Adrenal gland (tissue), 5 donors: ENCODE data around the gene CYP26C1.

ENCODE experiments used
- CTCF ChIP-seq, 6 experiments: fragments of 450-650 bp in 4 of 6; fragments of 200-600 bp in 2 of 6; sonication (generic) in 1 of 6; IDR thresholded peaks; 1 replicate in 5 of 6; 2 replicates in 1 of 6; pipeline versions ENCODE4 v1.5.1 to v1.8.0; 2016 to 2021; ENCODE audit warnings: antibody characterized with exemption in 6 of 6, mild to moderate bottlenecking in 2 of 6, moderate library complexity in 1 of 6
- POLR2A ChIP-seq, 2 donors: fragments of 450-650 bp; IDR thresholded peaks; one replicate each; pipeline ENCODE4 v1.6.1; 2017; ENCODE audit warnings: antibody characterized with exemption in 2 of 2, mild to moderate bottlenecking in 2 of 2, moderate library complexity in 1 of 2
- donor health status: DM: no; HTN: no; CAD: no.

DNA sequence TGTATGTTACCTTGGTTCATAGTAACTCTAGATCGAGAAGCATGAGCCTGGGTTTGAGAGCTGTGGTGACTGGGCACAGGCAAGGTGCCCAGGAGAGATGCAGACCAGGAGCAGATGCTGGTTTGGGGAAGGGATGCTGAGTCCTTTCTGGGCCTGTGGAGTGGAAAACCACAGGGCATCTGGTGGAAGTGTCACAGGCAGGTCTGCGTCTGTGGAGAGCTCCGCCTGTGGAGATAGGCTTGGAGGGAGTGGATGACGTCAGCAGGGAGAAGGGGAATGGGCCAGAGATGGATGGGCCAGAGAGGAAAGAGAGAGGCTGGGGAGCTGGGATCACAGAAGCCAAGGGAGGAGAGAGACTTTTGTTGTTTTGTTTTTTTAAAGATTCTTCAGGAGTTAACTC lies 27.9 kb downstream of the CYP26C1 start:
- TF ChIP-seq CTCF (IDR thresholded peaks at IDR 0.05) (no peak), POLR2A (IDR thresholded peaks at IDR 0.05) (no peak)
